ENCODE data around the gene NUBP2.

The NUBP2 gene

GRCh38 chr16:1825381-1825863 lies 42.7 kb downstream of the NUBP2 start:
- DNase-seq (ENCODE audit: low read depth in 4 of 4, low spot score in 1 of 4), result no peak

GRCh38 chr16:1825864-1826690 lies 43.3 kb downstream of the NUBP2 start:
- peak; percentile 11 to 59 (median 47) for DNase-seq (ENCODE audit: low read depth in 4 of 4, low spot score in 1 of 4)

GRCh38 chr16:1826691-1827573 lies 44.2 kb downstream of the NUBP2 start, which contains the start of the genes FAHD1 and HAGH:
TSS of gene FAHD1 (plus strand) at chr16:1827206. CDS start at chr16:1827239, 33 bp downstream.
TSS of gene HAGH (minus strand) at chr16:1826825. CDS start at chr16:1826787, 38 bp downstream.
- DNase-seq (ENCODE audit: low read depth in 4 of 4, low spot score in 1 of 4), result peak; percentile 71 to 88 (median 80)

- no peak for DNase-seq (ENCODE audit: low read depth in 4 of 4, low spot score in 1 of 4)
These were observed 46.1 kb downstream of the NUBP2 start for GRCh38 chr16:1828645-1829410.

GRCh38 chr16:1830213-1830612 lies 47.5 kb downstream of the NUBP2 start:
- no peak for DNase-seq (ENCODE audit: low read depth in 4 of 4, low spot score in 1 of 4)

- no peak for DNase-seq (ENCODE audit: low read depth in 4 of 4, low spot score in 1 of 4)
These were observed 48.7 kb downstream of the NUBP2 start for GRCh38 chr16:1831186-1832075.

GRCh38 chr16:1832838-1833454 lies 50.2 kb downstream of the NUBP2 start:
- DNase-seq (ENCODE audit: low read depth in 4 of 4, low spot score in 1 of 4), result no peak

- no peak for DNase-seq (ENCODE audit: low read depth in 4 of 4, low spot score in 1 of 4)
These were observed 51.3 kb downstream of the NUBP2 start for GRCh38 chr16:1834096-1834495.

All from stimulated activated CD4-positive, alpha-beta T cell treated with anti-CD3 and anti-CD28 coated beads, Interleukin-1b, Interleukin-23, amount 100 ng/mL, for 24 hours (primary cell).